CD4-positive, alpha-beta memory T cell (primary cell): ENCODE data around the gene RXFP1. TPM values are rescaled to one million over a fixed set of nuclear protein-coding genes. Genes with fewer than 3 reads are reported as not detected.

Experiments
- CTCF ChIA-PET: fragments of 350-600 bp; sonication (Branson Sonifier 250); formaldehyde crosslinking; loops from one replicate; lab custom pipeline; 2021; ENCODE audit warnings: inconsistent platforms; ENCODE audit not compliant: partially characterized antibody; lab: Charles Lee
- POLR2A ChIA-PET: fragments of 350-600 bp; sonication (Branson Sonifier 250); formaldehyde crosslinking; loops from one replicate; lab custom pipeline; 2021; ENCODE audit not compliant: partially characterized antibody; lab: Charles Lee
- DNase-seq, 5 donors: peaks; one replicate each; pipeline versions ENCODE4 v3.0.0 to v3.0.0-alpha.2; 2020 to 2022; ENCODE audit warnings: mixed read lengths in 1 of 5
- H3K27ac ChIP-seq: one replicate; pipeline ENCODE4 v1.7.0; 2013; ENCODE audit warnings: low read depth, low read length
- H3K27me3 ChIP-seq: 2 replicates; pipeline ENCODE4 v1.7.0; 2013; ENCODE audit warnings: mild to moderate bottlenecking, low read length, moderate library complexity; ENCODE audit not compliant: insufficient read depth
- H3K36me3 ChIP-seq: 2 replicates; pipeline ENCODE4 v1.7.0; 2013; ENCODE audit warnings: mild to moderate bottlenecking, low read length, moderate library complexity; ENCODE audit not compliant: insufficient read depth
- H3K4me1 ChIP-seq: 2 replicates; pipeline ENCODE4 v1.7.0; 2013; ENCODE audit warnings: mild to moderate bottlenecking, low read length, moderate library complexity; ENCODE audit not compliant: insufficient read depth
- H3K4me3 ChIP-seq, 2 donors: one replicate each; pipeline ENCODE4 v1.7.0; 2013; ENCODE audit warnings: low read length in 2 of 2, mild to moderate bottlenecking in 1 of 2
- H3K9me3 ChIP-seq, 2 donors: one replicate each; pipeline ENCODE4 v1.7.0; 2013; ENCODE audit warnings: low read length in 2 of 2, control low read depth in 1 of 2; ENCODE audit not compliant: control insufficient read depth in 1 of 2
- H3K27ac Mint-ChIP-seq, 7 donors: one replicate each; pipeline ENCODE4 v1.8.0; 2020 to 2021; ENCODE audit warnings: mixed read lengths in 7 of 7, mild to moderate bottlenecking in 6 of 7, inconsistent platforms in 3 of 7, moderate library complexity in 3 of 7
- H3K27me3 Mint-ChIP-seq, 2 donors: one replicate each; pipeline ENCODE4 v1.8.0; 2020 to 2021; ENCODE audit warnings: mixed read lengths in 2 of 2
- H3K36me3 Mint-ChIP-seq, 2 donors: one replicate each; pipeline ENCODE4 v1.8.0; 2020 to 2021; ENCODE audit warnings: mixed read lengths in 2 of 2, inconsistent platforms in 1 of 2, mild to moderate bottlenecking in 1 of 2
- H3K4me1 Mint-ChIP-seq, 4 donors: one replicate each; pipeline ENCODE4 v1.8.0; 2020 to 2021; ENCODE audit warnings: mixed read lengths in 4 of 4, mild to moderate bottlenecking in 1 of 4
- H3K4me3 Mint-ChIP-seq, 8 donors: one replicate each; pipeline ENCODE4 v1.8.0; 2020 to 2021; ENCODE audit warnings: mixed read lengths in 8 of 8, mild to moderate bottlenecking in 7 of 8, moderate library complexity in 6 of 8, inconsistent platforms in 3 of 8
- H3K9me3 Mint-ChIP-seq, 8 donors: one replicate each; pipeline ENCODE4 v1.8.0; 2020 to 2021; ENCODE audit warnings: mixed read lengths in 8 of 8, mild to moderate bottlenecking in 5 of 8, inconsistent platforms in 3 of 8, moderate library complexity in 1 of 8
- intact Hi-C: fragments of 100-400 bp; cut with micrococcal nuclease; formaldehyde crosslinking; loops from one replicate; pipeline ENCODE4 v1.15.1; 2023
- polyA plus RNA-seq, 2 donors: library from polyadenylated mRNA; unstranded; fragments of 300-500 nt; fragmentation: Illumina TruSeq; gene quantifications; one replicate each; pipeline ENCODE4 v1.2.3, GENCODE V29; 2021
- total RNA-seq, 2 experiments: library from RNA; stranded (reverse); gene quantifications; one replicate each; pipeline ENCODE4 v1.2.3, GENCODE V29; 2021

RXFP1 gene
- total and polyA plus RNA-seq, 4 experiments from 2014 or later = not detected

DNA sequence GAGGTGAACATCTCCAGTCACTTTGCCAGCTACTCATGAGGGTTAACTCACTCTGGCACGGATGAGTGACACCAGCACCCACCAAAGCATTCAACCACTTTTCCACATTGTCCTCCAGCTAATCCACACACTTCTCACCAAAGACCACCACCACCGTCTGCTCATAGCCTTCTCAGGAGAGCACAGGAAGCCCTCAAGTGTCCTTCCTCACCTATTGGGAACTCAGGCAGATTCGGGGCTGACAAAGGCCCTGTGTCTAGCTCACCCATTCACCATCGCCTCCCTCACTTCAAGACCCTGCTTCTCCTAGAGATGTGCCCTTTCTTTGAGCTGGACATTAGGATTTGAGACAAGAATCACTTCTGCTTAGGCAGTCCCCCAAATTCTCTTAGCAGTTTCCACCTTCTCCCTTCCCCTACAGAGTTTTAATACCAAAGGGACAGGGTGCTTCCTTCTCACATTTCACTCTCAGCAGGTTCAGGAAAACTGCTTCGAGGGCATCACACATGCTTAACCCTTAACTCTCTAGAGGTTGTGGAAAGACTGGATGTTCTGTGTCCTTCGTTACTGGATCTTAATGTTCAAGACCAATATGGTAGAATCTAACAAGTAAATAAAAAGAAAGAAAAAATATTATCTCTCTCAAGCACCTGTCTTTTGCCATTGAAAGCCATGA, 11.0 kb downstream of the RXFP1 start:
- Histone ChIP-seq H3K9me3 (no peaks in the 10 kb centered on the region), H3K36me3 (no peaks in the 10 kb centered on the region), H3K4me1 (no peaks in the 10 kb centered on the region), H3K4me3 (no peak overlapping the region), H3K27ac (no peak overlapping the region), H3K27me3 (no peaks in the 10 kb centered on the region)
- H3K36me3 Mint-ChIP-seq = no peaks in the 10 kb centered on the region
- intact Hi-C loops = no loop called here
- H3K4me1 Mint-ChIP-seq = peaks cover 0 to 3% (median 0%) of the 10 kb centered on the region in 4 donors
- peaks cover 0 to 1% (median 0%) of the 10 kb centered on the region in 8 donors for H3K9me3 Mint-ChIP-seq
- POLR2A ChIA-PET = no interaction called here
- CTCF ChIA-PET = no interaction called here
- H3K27me3 Mint-ChIP-seq = peaks cover 1 to 4% of the 10 kb centered on the region in 2 donors
- H3K27ac Mint-ChIP-seq = no peak overlapping the region
- no peak for DNase-seq
- no peak overlapping the region for H3K4me3 Mint-ChIP-seq

DNA sequence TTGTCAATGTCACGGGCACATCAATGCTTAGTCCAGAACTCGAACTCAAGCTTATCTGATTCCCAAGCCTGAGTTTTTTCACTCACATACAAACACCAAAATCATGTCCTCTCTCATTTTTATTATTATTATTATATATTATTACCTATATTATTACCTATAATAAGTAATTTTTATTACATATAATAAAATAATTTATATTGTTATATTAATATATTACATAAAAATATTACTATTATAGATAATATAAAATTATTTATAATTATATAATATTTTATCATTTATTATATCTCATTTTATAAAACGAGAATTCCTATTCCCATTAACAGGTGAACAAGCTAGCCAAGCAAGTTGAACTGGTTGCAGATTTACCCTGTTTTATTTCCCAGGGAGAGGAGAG, 13.0 kb downstream of the RXFP1 start:
- H3K27me3 Mint-ChIP-seq = peaks cover 1 to 4% of the 10 kb centered on the region in 2 donors
- H3K4me1 Mint-ChIP-seq = peaks cover 0 to 3% (median 0%) of the 10 kb centered on the region in 4 donors
- H3K36me3 ChIP-seq = no peaks in the 10 kb centered on the region
- no peaks in the 10 kb centered on the region for H3K9me3 ChIP-seq
- no peak overlapping the region for H3K4me3 Mint-ChIP-seq
- H3K4me1 ChIP-seq = no peaks in the 10 kb centered on the region
- CTCF ChIA-PET = no interaction called here
- peaks cover 0 to 2% (median 0%) of the 10 kb centered on the region in 8 donors for H3K9me3 Mint-ChIP-seq
- no peak for DNase-seq
- H3K27me3 ChIP-seq = no peaks in the 10 kb centered on the region
- H3K4me3 ChIP-seq = no peak overlapping the region
- POLR2A ChIA-PET = no interaction called here
- H3K27ac ChIP-seq = no peak overlapping the region
- H3K27ac Mint-ChIP-seq = no peak overlapping the region
- H3K36me3 Mint-ChIP-seq = no peaks in the 10 kb centered on the region
- intact Hi-C loops = no loop called here

GRCh38 chr4:158535130-158535614, 13.5 kb downstream of the RXFP1 start:
- Histone ChIP-seq H3K4me1 (no peaks in the 10 kb centered on the region), H3K27ac (no peak overlapping the region), H3K36me3 (no peaks in the 10 kb centered on the region), H3K4me3 (no peak overlapping the region), H3K9me3 (no peaks in the 10 kb centered on the region), H3K27me3 (no peaks in the 10 kb centered on the region)
- Mint-ChIP-seq H3K27me3 (peaks cover 1 to 3% of the 10 kb centered on the region in 2 donors), H3K9me3 (peaks cover 0 to 2% (median 0%) of the 10 kb centered on the region in 8 donors), H3K36me3 (no peaks in the 10 kb centered on the region), H3K4me1 (peaks cover 0 to 3% (median 0%) of the 10 kb centered on the region in 4 donors), H3K4me3 (no peak overlapping the region), H3K27ac (no peak overlapping the region)
- DNase-seq = no peak
- intact Hi-C loops = no loop called here
- ChIA-PET POLR2A (no interaction called here), CTCF (no interaction called here)

DNA sequence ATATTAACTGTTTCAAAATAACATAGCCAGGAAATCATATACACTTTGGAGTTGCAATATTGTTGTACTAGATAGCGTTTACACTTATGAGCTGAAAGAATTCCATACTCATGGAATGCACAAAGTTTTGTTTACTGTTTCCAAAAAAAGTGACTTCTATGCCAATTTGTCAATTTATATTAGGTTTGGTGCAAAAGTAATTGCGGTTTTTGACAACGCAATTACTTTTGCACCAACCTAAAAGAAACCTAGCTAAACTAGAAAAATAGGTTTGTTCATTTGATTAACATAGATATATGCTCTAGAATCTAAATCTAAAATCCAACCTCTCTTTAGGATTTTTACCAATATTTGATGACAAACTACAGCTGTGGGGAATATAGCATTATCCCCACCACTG, 15.2 kb downstream of the RXFP1 start:
- Histone ChIP-seq H3K9me3 (no peaks in the 10 kb centered on the region), H3K4me1 (no peaks in the 10 kb centered on the region), H3K36me3 (no peaks in the 10 kb centered on the region), H3K27me3 (no peaks in the 10 kb centered on the region), H3K27ac (no peak overlapping the region), H3K4me3 (no peak overlapping the region)
- Mint-ChIP-seq H3K27ac (no peak overlapping the region), H3K27me3 (peaks cover 0 to 1% of the 10 kb centered on the region in 2 donors), H3K9me3 (peaks cover 0 to 2% (median 0%) of the 10 kb centered on the region in 8 donors), H3K4me3 (no peak overlapping the region), H3K4me1 (peaks cover 0 to 3% (median 0%) of the 10 kb centered on the region in 4 donors), H3K36me3 (no peaks in the 10 kb centered on the region)
- CTCF ChIA-PET = no interaction called here
- intact Hi-C loops = no loop called here
- no peak for DNase-seq
- POLR2A ChIA-PET = no interaction called here

GRCh38 chr4:158538176-158538575, 16.5 kb downstream of the RXFP1 start:
- Mint-ChIP-seq H3K27ac (no peak overlapping the region), H3K9me3 (peaks cover 0 to 2% (median 0%) of the 10 kb centered on the region in 8 donors), H3K4me1 (peaks cover 0 to 3% (median 0%) of the 10 kb centered on the region in 4 donors), H3K36me3 (no peaks in the 10 kb centered on the region), H3K4me3 (no peak overlapping the region), H3K27me3 (peaks cover 0 to 1% of the 10 kb centered on the region in 2 donors)
- no peak overlapping the region for H3K4me3 ChIP-seq
- H3K36me3 ChIP-seq = no peaks in the 10 kb centered on the region
- POLR2A ChIA-PET = interaction anchor here (0.6 kb wide), 1 partner anchor 28 kb away, joined by 5 read pairs; no protein-coding TSS in a partner anchor
- no peaks in the 10 kb centered on the region for H3K4me1 ChIP-seq
- DNase-seq = no peak
- CTCF ChIA-PET = no interaction called here
- H3K27ac ChIP-seq = no peak overlapping the region
- H3K27me3 ChIP-seq = no peaks in the 10 kb centered on the region
- intact Hi-C loops = no loop called here
- no peaks in the 10 kb centered on the region for H3K9me3 ChIP-seq

- Mint-ChIP-seq H3K4me3 (no peak overlapping the region), H3K27me3 (peaks cover 0 to 1% of the 10 kb centered on the region in 2 donors), H3K4me1 (peaks cover 0 to 3% (median 0%) of the 10 kb centered on the region in 4 donors), H3K36me3 (no peaks in the 10 kb centered on the region), H3K27ac (no peak overlapping the region), H3K9me3 (peaks cover 0 to 2% (median 0%) of the 10 kb centered on the region in 8 donors)
- H3K4me1 ChIP-seq = no peaks in the 10 kb centered on the region
- no peak for DNase-seq
- H3K36me3 ChIP-seq = no peaks in the 10 kb centered on the region
- no peak overlapping the region for H3K4me3 ChIP-seq
- H3K9me3 ChIP-seq = no peaks in the 10 kb centered on the region
- intact Hi-C loops = no loop called here
- H3K27ac ChIP-seq = no peak overlapping the region
- ChIA-PET CTCF (no interaction called here), POLR2A (interaction anchor here (0.6 kb wide), 1 partner anchor 29 kb away, joined by 5 read pairs; no protein-coding TSS in a partner anchor)
- H3K27me3 ChIP-seq = no peaks in the 10 kb centered on the region
Observed at GRCh38 chr4:158538911-158539310, 17.2 kb downstream of the RXFP1 start.

GRCh38 chr4:158540125-158540907, 18.6 kb downstream of the RXFP1 start:
- Mint-ChIP-seq H3K27ac (no peak overlapping the region), H3K9me3 (peaks cover 0 to 8% (median 2%) of the 10 kb centered on the region in 8 donors), H3K4me1 (no peaks in the 10 kb centered on the region), H3K36me3 (no peaks in the 10 kb centered on the region), H3K4me3 (no peak overlapping the region), H3K27me3 (peaks cover 0 to 1% of the 10 kb centered on the region in 2 donors)
- no peaks in the 10 kb centered on the region for H3K36me3 ChIP-seq
- no peaks in the 10 kb centered on the region for H3K9me3 ChIP-seq
- no peaks in the 10 kb centered on the region for H3K4me1 ChIP-seq
- ChIA-PET POLR2A (no interaction called here), CTCF (no interaction called here)
- H3K27me3 ChIP-seq = no peaks in the 10 kb centered on the region
- intact Hi-C loops = no loop called here
- DNase-seq = peak in 1 of 5 donors; percentile 0
- no peak overlapping the region for H3K4me3 ChIP-seq
- H3K27ac ChIP-seq = no peak overlapping the region
